ENCODE data around the gene APEH. TPM values are rescaled to one million over a fixed set of nuclear protein-coding genes. Genes with fewer than 3 reads are reported as not detected.

APEH gene
- total RNA-seq (2021; ENCODE audit: unreplicated experiment) (246 TPM), Bru-seq, nascent RNA (percentile 77 among the genes with signal in this experiment), BruChase-seq, experiment 1, labeled RNA remaining after a 6-hour chase (percentile 88 among the genes with signal in this experiment), BruChase-seq, experiment 2, labeled RNA remaining after a 2-hour chase (percentile 84 among the genes with signal in this experiment)
- polyA plus RNA-seq (2012), result 185 and 207 TPM in 2 replicates
- long read RNA-seq, transcript APEH-201 (22 exons, 3,220 nt), result major isoform, 266 of 426 reads
- long read RNA-seq, partial matches to known transcripts, result 90 of 426 reads
- long read RNA-seq, other reads (novel, unspliced or antisense), result 69 of 426 reads

- Histone ChIP-seq H3K79me2 (ENCODE audit: insufficient read depth, low read length) (peaks cover 28% of the 10 kb centered on the region), H3K4me3 (replicated peaks in 1 of 2; ENCODE audit: low read depth in 1 of 2, low read length in 2 of 2) (peak within 1 kb of the TSS; percentile 90 to 98), H2AFZ (ENCODE audit: low read depth, low read length, poor library complexity, severe bottlenecking) (no peak within 1 kb of the TSS), H3K27ac (ENCODE audit: low read depth, low read length) (peak within 1 kb of the TSS; percentile 98), H4K20me1 (ENCODE audit: insufficient read depth) (no peaks in the 10 kb centered on the region), H3K27me3 (ENCODE audit: insufficient read depth, low read length) (no peaks in the 10 kb centered on the region), H3K9me2 (ENCODE audit: insufficient read depth) (no peaks in the 10 kb centered on the region), H3K4me2 (ENCODE audit: low read length) (peak within 1 kb of the TSS; percentile 99), H3K9me3 (ENCODE audit: control insufficient read depth in 1 of 2, insufficient read depth in 1 of 2, low read depth in 1 of 2, low read length in 2 of 2) (no peaks in the 10 kb centered on the region), H3K36me3 (ENCODE audit: control insufficient read depth in 1 of 2, insufficient read depth in 2 of 2, low read length in 2 of 2) (peaks cover 18 to 32% of the 10 kb centered on the region in 2 experiments; a peak in 2 of 4 replicates), H3K4me1 (ENCODE audit: control insufficient read depth in 1 of 2, insufficient read depth in 2 of 2, low read length in 2 of 2) (peaks cover 10 to 36% of the 10 kb centered on the region in 2 experiments; a peak in 3 of 4 replicates), H3K9ac (ENCODE audit: low read length) (peak within 1 kb of the TSS; percentile 99)
- ChIA-PET CTCF (interaction anchor here (2.8 to 3.3 kb wide), 2 partner anchors 135 to 219 kb away, joined by 15 to 159 read pairs; no protein-coding TSS in a partner anchor), RAD21 (ENCODE audit: low non-redundant PET in 1 of 2, low total read pairs in 2 of 2, uncharacterized antibody in 2 of 2, unreplicated experiment in 2 of 2) (interaction anchor here (2.8 to 3.6 kb wide), 2 partner anchors 134 kb away, joined by 42 to 49 read pairs; no protein-coding TSS in a partner anchor), POLR2A (interaction anchor here (1.1 to 3.1 kb wide), 2 partner anchors 126 to 134 kb away, joined by 3 to 26 read pairs; no protein-coding TSS in a partner anchor)
- ATAC-seq (peak; percentile 82), DNase-seq (ENCODE audit: low read depth, low spot score) (peak; percentile 97)
- intact Hi-C loops (cut with micrococcal nuclease), result loop anchor here (1.0 to 5.0 kb wide), 2 partner anchors 45 to 202 kb away; partner anchors contain the start of genes AMIGO3 and DAG1
- no TSS peak for BruUV-seq (replicated peaks)
- TF ChIP-seq YY1 (IDR thresholded peaks at IDR 0.05; ENCODE audit: extremely low read depth, insufficient replicate concordance, low read depth, low read length), result peak; percentile 31
- TF ChIP-seq, protein P1, sequence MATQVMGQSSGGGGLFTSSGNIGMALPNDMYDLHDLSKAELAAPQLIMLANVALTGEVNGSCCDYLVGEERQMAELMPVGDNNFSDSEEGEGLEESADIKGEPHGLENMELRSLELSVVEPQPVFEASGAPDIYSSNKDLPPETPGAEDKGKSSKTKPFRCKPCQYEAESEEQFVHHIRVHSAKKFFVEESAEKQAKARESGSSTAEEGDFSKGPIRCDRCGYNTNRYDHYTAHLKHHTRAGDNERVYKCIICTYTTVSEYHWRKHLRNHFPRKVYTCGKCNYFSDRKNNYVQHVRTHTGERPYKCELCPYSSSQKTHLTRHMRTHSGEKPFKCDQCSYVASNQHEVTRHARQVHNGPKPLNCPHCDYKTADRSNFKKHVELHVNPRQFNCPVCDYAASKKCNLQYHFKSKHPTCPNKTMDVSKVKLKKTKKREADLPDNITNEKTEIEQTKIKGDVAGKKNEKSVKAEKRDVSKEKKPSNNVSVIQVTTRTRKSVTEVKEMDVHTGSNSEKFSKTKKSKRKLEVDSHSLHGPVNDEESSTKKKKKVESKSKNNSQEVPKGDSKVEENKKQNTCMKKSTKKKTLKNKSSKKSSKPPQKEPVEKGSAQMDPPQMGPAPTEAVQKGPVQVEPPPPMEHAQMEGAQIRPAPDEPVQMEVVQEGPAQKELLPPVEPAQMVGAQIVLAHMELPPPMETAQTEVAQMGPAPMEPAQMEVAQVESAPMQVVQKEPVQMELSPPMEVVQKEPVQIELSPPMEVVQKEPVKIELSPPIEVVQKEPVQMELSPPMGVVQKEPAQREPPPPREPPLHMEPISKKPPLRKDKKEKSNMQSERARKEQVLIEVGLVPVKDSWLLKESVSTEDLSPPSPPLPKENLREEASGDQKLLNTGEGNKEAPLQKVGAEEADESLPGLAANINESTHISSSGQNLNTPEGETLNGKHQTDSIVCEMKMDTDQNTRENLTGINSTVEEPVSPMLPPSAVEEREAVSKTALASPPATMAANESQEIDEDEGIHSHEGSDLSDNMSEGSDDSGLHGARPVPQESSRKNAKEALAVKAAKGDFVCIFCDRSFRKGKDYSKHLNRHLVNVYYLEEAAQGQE (IDR thresholded peaks at IDR 0.05; ENCODE audit: low read depth), result no peak
- no peak for TF ChIP-seq CEBPB (IDR thresholded peaks at IDR 0.05; ENCODE audit: low read depth)
- TF ChIP-seq EZH2 (IDR thresholded peaks at IDR 0.05), result no peak
- no peak for TF ChIP-seq SIN3A (IDR thresholded peaks at IDR 0.05; ENCODE audit: low read depth)
- no peak for TF ChIP-seq SP1 (IDR thresholded peaks at IDR 0.05; ENCODE audit: low read depth)
- TF ChIP-seq EZH2phosphoT487 (IDR thresholded peaks at IDR 0.05; ENCODE audit: borderline replicate concordance), result no peak
- peak; percentile 71 for TF ChIP-seq POLR2A (IDR thresholded peaks at IDR 0.05; ENCODE audit: borderline replicate concordance, extremely low read depth, insufficient read depth, insufficient read length)
- TF ChIP-seq ELF1 (IDR thresholded peaks at IDR 0.05; ENCODE audit: borderline replicate concordance, low read depth), result no peak
- TF ChIP-seq TCF7L2 (IDR thresholded peaks at IDR 0.05; ENCODE audit: borderline replicate concordance, extremely low read depth, insufficient read depth, insufficient read length), result peak; percentile 39
- TF ChIP-seq FOSL1 (IDR thresholded peaks at IDR 0.05; ENCODE audit: low read depth), result no peak
- no peak for TF ChIP-seq JUND (IDR thresholded peaks at IDR 0.05)
- no peak for TF ChIP-seq CBX3 (IDR thresholded peaks at IDR 0.05; ENCODE audit: low read depth)
- peak; percentile 24; the same call in 1 of the 2 replicates for TF ChIP-seq ZFX (IDR thresholded peaks at IDR 0.05)
- no peak for TF ChIP-seq ZNF274 (IDR thresholded peaks at IDR 0.05; ENCODE audit: low read depth, low read length)
- peak; percentile 82 for TF ChIP-seq POLR2AphosphoS5 (IDR thresholded peaks at IDR 0.05; ENCODE audit: low read depth, low read length)
- TF ChIP-seq SRF (IDR thresholded peaks at IDR 0.05; ENCODE audit: low read depth), result no peak
- TF ChIP-seq, protein P2, sequence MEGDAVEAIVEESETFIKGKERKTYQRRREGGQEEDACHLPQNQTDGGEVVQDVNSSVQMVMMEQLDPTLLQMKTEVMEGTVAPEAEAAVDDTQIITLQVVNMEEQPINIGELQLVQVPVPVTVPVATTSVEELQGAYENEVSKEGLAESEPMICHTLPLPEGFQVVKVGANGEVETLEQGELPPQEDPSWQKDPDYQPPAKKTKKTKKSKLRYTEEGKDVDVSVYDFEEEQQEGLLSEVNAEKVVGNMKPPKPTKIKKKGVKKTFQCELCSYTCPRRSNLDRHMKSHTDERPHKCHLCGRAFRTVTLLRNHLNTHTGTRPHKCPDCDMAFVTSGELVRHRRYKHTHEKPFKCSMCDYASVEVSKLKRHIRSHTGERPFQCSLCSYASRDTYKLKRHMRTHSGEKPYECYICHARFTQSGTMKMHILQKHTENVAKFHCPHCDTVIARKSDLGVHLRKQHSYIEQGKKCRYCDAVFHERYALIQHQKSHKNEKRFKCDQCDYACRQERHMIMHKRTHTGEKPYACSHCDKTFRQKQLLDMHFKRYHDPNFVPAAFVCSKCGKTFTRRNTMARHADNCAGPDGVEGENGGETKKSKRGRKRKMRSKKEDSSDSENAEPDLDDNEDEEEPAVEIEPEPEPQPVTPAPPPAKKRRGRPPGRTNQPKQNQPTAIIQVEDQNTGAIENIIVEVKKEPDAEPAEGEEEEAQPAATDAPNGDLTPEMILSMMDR (IDR thresholded peaks at IDR 0.05 in 2 of 3, conservative IDR thresholded peaks at IDR 0.05 in 1 of 3; ENCODE audit: borderline replicate concordance in 1 of 3, insufficient read depth in 1 of 3, low read depth in 2 of 3, low read length in 2 of 3), result no peak
These were observed at the start of gene APEH for GRCh38 chr3:49673715-49674496. TSS of gene APEH (plus strand) at chr3:49674351. CDS start at chr3:49674402, 51 bp downstream.

All from HCT116 (cell line).